GM12801 (cell line): ENCODE data around the gene C1orf21.

Experiments
- CTCF ChIP-seq: IDR thresholded peaks from one replicate; pipeline ENCODE4 v1.5.1; 2011; ENCODE audit warnings: control low read depth; ENCODE audit not compliant: insufficient read length; ENCODE audit errors: extremely low read depth

The C1orf21 gene

GRCh38 chr1:184447651-184448185, 60.9 kb downstream of the C1orf21 start:
- TF ChIP-seq CTCF, result no peak

DNA sequence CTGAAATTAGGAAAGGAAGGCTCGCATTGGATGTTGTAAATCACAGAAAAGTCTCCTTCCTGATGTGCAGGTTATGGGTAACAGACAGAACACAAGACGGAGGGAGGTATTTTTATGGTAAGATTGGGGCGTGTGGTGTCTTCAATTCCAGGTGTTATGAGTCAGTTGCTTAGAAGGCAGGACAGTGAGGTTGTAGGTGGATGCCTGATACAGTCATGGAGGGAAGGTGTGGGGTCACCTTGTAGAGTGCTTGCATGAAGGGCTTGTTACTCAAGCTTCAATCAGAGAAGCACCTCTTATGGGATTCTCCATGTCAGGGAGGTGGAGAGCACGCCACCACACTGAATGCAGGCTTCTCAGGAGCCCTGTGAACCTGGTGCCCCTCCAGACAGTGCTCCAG, 63.1 kb downstream of the C1orf21 start:
- no peak for TF ChIP-seq CTCF

DNA sequence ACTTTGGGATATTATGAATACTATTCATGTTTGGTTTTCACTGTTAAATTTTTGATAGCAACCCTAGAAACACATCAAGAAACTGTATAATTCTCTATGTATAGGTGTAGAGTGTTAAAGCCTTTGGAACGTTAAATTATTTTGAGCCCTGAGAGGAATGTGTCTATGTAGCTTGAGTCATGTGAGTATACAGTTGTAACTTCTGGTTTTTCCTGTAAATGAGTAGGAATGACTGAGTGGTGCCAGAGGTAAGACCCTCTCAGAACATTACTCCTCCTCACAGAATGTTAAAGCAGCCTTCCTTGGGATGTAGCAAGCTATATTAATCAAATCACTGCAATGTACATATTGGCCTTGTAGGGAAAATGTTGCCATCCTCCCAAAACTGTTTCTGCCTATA, 69.0 kb downstream of the C1orf21 start:
- no peak for TF ChIP-seq CTCF

GRCh38 chr1:184456189-184456588, 69.4 kb downstream of the C1orf21 start:
- TF ChIP-seq CTCF, result no peak

GRCh38 chr1:184457500-184457899, 70.7 kb downstream of the C1orf21 start:
- no peak for TF ChIP-seq CTCF

DNA sequence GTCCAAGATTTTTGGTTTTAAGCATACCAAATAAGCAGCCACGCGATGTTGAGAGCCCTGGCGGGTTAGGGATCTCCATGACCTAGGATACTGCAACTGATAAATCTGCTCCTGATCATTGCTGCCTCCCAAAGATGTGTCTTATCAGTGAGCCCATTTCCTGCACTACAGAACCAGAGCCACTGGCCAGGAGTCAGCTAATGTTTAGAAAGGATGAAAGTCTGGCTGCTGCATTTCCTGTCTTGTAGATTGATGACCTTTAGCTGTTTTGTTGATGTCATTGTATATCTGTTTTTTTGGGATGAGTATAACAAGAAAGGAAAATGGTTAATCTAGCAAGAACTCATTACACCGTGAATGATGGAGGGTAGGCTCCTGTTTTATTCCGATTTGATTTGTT, 74.5 kb downstream of the C1orf21 start:
- TF ChIP-seq CTCF, result no peak

DNA sequence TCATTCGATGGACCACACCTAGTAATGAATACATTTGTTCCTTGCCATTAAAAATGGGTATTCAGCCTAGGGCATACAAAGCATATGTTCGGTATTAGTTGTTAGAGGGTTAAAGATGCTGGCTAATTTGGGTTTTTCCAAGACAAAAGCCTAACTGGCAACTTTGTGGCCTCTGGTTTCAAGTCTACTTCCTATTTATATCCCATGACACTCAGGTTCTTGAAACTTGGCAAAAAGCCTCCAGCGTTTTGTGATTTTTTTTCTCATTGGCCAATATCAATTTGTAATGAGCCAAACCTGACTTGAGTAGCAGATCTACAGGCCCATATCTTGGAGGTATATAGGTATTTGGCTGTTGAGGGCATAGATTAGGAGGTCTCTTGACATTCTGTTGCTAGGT, 75.3 kb downstream of the C1orf21 start:
- TF ChIP-seq CTCF, result no peak

DNA sequence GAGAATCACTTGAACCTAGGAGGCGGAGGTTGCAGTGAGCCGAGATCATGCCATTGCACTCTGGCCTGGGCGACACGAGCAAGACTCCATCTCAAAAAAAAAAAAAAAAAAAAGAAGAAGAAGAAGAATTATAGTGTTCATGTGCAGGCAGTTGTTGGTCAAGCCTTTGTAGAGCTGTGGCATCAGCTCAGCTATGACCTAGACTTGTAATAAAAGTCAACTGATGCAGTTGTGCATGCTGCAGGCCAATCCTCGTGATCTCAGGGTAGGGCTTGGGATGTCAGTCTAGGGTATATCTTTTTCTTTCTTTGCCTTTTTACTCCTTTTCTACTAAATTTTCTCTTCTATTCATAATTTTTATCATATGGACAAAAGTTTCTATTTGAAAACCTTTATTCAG, 76.2 kb downstream of the C1orf21 start:
- TF ChIP-seq CTCF, result no peak
